Left forelimb (tissue), 1 donor: ENCODE results near the gene SSC5D.

Source experiments
- DNase-seq: peaks from one replicate; pipeline ENCODE4 v3.0.0-alpha.2; 2018; ENCODE audit warnings: low spot score

SSC5D gene

GRCh38 chr19:55455576-55456235, 32.5 kb upstream of the SSC5D start:
- no peak for DNase-seq

GRCh38 chr19:55456347-55456746, 31.9 kb upstream of the SSC5D start:
- no peak for DNase-seq

DNA sequence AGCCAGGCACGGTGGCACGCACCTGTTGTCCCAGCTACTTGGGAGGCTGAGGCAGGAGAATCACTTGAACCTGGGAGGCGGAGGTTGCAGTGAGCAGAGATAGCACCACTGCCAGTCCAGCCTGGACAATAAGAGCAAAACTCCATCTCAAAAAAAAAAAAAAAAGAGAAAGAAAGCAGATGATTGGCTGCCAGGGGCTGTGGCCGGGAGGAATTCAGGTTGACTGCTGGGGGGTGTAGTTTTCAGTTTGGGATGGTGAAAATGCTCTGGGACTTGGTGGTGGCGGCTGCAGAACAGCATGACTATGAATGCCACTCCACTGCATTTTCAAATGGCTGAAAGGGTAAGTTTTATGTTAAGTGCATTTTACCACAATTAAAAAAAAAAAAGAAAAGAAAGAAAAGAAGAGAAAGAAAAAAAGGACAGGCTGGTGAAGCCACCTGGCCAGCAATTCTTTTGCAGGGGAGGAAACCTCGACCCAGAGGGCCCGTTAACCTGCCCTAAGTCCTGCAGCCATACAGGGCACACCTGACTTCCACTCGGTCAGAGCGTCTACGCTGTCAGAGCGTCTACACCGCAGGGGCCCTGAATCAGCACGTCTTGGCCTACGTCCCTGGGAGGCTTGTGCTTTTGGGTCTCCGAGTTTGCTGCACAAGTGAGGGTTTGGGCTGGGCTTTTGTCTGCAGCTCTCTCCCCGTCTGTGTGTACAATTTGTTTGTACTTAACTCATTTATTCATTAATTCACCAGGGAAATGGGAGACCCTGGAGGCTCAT, 30.4 kb upstream of the SSC5D start:
- DNase-seq = no peak

- peak; percentile 63 for DNase-seq
These were observed 28.7 kb upstream of the SSC5D start for GRCh38 chr19:55459551-55459949.

- DNase-seq = peak; percentile 66
These were observed 28.1 kb upstream of the SSC5D start for GRCh38 chr19:55459950-55460657.

DNA sequence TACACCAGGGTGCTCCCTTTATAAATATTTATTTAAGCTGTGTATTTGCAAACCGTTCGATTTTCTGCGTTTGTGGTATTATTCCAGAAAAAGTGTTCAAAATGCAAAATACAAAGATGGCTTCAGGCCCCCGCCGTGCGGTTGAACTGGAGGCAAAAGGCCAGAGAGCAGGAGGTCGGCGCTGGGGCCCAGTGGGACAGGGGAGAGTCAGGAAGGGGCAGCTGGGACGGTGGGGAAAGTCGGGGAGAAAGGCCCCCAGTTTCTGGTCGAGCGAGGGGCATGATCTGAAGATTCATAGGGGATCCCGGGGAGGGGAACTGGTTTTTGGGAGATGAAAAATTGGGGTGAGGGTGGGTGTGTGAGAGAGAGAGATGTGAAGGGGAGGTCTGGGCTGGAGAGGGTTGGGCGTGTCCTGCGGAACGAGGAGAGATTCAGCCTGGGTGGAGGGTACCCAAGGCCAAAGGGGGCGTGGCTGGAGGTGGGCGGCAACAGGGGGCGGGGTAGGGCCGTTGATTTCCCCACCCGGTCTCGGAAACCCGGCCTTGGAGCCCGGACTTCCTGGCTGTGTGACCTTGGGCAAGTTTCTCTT, 27.5 kb upstream of the SSC5D start:
- peak; percentile 91 for DNase-seq

DNA sequence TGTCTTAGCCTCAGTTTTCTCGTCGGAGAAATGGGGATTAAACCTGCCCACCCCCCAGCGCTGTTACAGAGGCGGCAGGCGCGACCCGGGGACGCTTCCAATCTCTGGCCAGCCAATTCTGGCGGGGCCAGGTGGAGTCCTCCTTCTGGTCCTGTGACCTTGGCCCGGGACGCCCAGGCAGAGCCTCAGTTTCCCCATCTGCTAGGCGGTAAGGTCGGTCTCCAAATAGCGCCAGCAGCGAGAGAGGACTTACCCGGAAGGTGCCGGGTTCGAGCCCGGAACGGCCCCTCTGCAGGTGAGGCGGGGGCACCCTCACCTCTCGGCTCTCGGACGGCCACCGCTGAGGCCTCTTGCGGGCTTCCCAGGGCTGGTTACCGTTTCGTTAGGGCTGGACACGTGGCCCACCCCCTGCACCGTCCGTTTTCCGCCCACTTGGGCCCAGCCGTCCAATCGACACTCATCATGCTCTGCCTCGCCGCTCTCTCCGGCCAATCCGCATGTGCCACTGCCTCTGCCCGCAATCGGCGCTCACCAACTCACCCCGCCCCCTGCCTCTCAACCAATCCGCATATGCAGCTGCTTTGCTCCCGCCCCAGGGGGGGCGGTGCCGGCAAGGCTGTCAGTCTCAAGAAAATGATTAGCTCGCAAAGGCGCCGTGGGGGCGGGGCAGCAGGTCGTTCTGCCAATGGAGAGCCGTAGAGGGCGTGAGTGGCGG, 26.8 kb upstream of the SSC5D start, which contains the start of gene ISOC2:
Gene ISOC2 (minus strand): TSS at position 384 of the 715 bp plus-strand sequence. CDS start 5,156 bp downstream, outside the sequence.
- DNase-seq = peak; percentile 100

DNA sequence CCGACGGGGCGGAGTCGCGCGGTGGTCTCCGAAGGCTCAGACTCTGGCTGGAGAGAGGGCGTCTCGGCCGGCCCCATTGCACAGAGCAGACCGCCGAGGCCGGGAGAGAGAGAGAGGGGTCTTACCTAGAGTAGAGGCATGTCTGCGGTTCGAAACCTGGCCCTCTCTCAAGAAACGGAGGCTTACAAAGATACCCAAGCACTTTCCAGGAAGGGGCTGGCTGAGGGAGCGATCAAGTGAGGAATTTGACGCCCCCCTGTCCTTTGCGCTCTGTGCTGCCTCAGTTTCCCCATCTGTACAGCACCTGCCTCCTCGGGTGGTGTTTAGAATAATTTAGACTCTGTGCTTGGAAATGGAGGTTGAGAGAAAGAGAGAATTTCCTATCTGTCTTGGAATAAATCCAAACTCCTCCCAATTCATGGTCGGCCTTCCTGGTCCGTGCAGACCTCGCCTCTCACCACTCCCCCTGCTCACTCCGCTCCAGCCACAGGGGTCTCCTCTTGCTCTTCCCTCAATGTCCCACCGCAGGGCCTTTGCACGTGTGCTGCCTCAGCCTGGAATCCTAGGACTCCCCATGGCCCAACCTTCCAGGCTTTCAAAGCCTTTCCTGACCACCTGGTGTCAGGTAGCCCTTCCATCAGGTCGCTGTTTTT, 26.1 kb upstream of the SSC5D start:
- DNase-seq = no peak

DNA sequence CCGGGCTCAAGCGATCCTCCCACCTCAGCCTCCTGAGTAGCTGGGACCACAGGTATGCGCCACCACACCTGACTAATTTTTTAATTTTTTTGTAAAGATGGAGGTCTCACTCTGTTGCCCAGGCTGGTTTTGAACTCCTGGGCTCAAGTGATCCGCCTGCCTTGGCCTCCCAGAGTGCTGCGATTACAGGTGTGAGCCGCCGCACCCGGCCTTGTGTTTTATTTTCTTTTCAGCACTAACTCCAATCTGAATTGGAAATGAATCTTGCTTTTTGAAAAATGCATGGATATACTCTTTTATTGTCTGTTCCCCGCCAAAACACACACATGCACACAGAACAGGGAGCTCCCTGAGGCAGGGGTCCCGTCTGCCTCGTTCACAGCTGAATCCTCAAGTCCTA, 25.5 kb upstream of the SSC5D start:
- no peak for DNase-seq

- no peak for DNase-seq
These were observed 24.6 kb upstream of the SSC5D start for GRCh38 chr19:55463583-55464031.

GRCh38 chr19:55464039-55464661, 24.1 kb upstream of the SSC5D start:
- DNase-seq = no peak

- DNase-seq = no peak
These were observed 23.6 kb upstream of the SSC5D start, which contains the start of gene C19orf85 for GRCh38 chr19:55464662-55465054. Gene C19orf85, minus strand, starts transcription at chr19:55464751. Its CDS starts 197 bp downstream, at chr19:55464554.

DNA sequence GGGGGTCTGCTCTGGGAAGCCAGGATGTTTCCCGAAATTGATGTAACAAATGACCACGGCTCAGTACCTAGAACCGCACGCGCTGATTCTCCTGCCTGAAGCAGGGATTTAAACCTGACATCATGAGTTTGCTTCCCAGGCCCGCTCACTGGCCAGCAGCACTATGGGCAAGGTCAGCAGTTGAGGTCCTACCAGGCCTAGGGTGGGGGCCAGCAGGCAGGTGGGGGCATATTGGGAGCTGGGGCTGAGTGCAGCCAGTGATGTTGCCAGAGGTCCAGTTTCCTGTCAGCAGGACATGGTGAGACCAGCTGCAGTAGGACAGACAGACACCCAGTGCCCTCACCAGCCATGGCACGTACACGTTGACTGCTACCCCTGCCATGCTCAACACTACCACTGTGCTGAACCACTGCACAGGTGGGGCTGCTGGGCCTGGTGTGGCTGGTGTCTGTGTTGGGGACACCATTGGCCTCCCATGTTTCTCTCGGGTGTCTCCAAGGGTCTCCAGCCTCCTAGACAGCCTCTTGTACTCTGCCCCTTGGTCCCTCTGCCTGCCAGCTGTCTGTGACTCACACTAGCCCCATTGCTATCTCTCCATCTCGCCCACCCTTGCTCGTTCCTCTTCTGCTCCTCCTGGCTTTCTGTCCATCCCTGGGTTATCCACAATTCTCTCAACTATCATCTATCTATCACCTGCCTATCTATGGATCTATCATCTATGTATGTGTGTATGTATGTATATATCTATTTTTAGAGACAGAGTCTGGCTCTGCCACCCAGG, 22.6 kb upstream of the SSC5D start:
- no peak for DNase-seq

- DNase-seq = no peak
These were observed 22.0 kb upstream of the SSC5D start for GRCh38 chr19:55466241-55466614.

GRCh38 chr19:55467236-55468053, 20.8 kb upstream of the SSC5D start:
- DNase-seq = peak; percentile 84

GRCh38 chr19:55468054-55468393, 20.2 kb upstream of the SSC5D start:
- no peak for DNase-seq

DNA sequence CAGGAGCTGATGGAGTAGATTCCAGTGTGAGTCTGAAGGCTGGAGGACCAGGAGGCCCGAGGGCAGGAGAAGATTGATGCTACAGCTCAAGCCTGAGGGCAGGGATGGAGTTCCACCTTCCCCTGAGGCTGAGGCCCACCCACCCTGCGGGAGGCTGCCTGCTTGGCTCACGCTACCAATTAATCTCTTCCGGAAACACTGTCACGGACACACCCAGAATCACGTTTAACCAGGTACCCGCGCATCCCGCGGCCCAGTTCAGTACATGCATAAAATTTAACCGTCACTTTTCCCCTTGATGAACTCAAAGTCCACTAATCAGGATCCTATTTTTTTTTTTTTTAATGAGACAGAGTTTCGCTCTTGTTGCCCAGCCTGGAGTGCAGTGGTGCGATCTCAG, 17.0 kb upstream of the SSC5D start:
- no peak for DNase-seq

- DNase-seq = no peak
These were observed 15.8 kb upstream of the SSC5D start for GRCh38 chr19:55472463-55472862.
